Sigmoid colon (tissue), 4 donors: ENCODE data around the gene THRB.

Experiments used
- EP300 ChIP-seq, 4 donors: sonication (generic); formaldehyde crosslinking; IDR thresholded peaks; one replicate each; pipeline ENCODE4 v1.6.1; 2017; ENCODE audit warnings: antibody characterized with exemption in 4 of 4
- POLR2A ChIP-seq, 2 donors: fragments of 450-650 bp; IDR thresholded peaks; one replicate each; pipeline ENCODE4 v1.6.1; 2016; ENCODE audit warnings: antibody characterized with exemption in 2 of 2, mild to moderate bottlenecking in 2 of 2, moderate library complexity in 2 of 2

DNA sequence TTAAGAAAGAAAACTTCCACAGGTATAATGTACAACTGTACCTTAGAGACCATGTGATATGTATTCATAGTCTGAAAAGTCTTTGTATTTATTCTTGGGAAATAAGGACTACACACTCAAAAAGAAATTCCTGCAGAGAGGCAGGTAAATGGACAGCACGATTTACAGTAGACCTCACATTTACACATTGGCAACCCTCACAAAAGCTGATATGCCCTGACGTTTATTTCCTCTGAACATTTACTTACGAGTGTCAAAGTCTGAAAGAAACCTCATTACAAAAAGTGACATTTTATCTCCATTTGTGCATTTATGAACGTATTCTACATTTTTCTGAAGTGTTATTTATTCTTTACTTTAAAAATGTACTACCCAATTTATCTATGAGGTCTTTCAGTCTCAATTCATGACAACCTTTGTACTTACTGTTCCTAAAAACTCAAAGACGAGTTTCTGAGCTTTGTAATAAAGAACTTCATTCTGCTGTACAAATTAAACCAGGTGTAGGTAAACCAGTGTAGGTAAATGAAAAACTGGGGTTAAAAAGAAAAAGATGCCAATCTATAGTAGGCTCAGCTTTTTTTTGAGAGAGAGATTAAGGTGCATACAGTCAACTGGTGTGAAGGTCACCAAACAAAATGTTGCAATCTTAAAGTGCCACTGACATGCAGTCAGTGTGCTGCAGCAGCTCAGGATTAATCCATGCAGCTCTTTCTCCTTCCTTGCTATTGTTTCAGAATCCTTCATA lies 44.3 kb downstream of the THRB start:
- no peak for TF ChIP-seq POLR2A (IDR thresholded peaks at IDR 0.05)
- no peak for TF ChIP-seq EP300 (IDR thresholded peaks at IDR 0.05)
